CD4-positive, alpha-beta T cell (primary cell): ENCODE data around the gene USP3. TPM values are rescaled to one million over a fixed set of nuclear protein-coding genes. Genes with fewer than 3 reads are reported as not detected.

ENCODE experiments used
- ATAC-seq: fragments of 200-7000 bp; cut with Tn5 transposase; one replicate; pipeline ENCODE4 v1.10.0; 2022; ENCODE audit warnings: mild to moderate bottlenecking; ENCODE audit not compliant: poor library complexity
- CTCF ChIA-PET: fragments of 350-600 bp; sonication (Branson Sonifier 250); formaldehyde crosslinking; loops from one replicate; lab custom pipeline; 2021; ENCODE audit warnings: antibody characterized with exemption, inconsistent platforms; lab: Charles Lee
- POLR2A ChIA-PET: fragments of 350-600 bp; sonication (Branson Sonifier 250); formaldehyde crosslinking; loops from one replicate; lab custom pipeline; 2021; ENCODE audit warnings: antibody characterized with exemption, inconsistent platforms; lab: Charles Lee
- DNase-seq, 14 experiments: peaks; one replicate each; pipeline ENCODE4 v3.0.0-alpha.2; 2013 to 2020; ENCODE audit warnings: mixed read lengths in 2 of 14
- H3K27ac ChIP-seq, 2 donors: one replicate each; pipeline versions ENCODE4 v1.5.1 to v1.7.0; 2013; ENCODE audit warnings: low read length in 2 of 2, low read depth in 1 of 2, mild to moderate bottlenecking in 1 of 2
- H3K27me3 ChIP-seq, 2 experiments: 1 replicate in 1 of 2; 2 replicates in 1 of 2; pipeline versions ENCODE4 v1.6.1 to v1.7.0; 2013; ENCODE audit warnings: low read length in 2 of 2, control low read depth in 1 of 2, mild to moderate bottlenecking in 1 of 2, moderate library complexity in 1 of 2; ENCODE audit not compliant: insufficient read depth in 2 of 2, control insufficient read depth in 1 of 2
- H3K36me3 ChIP-seq: one replicate; pipeline ENCODE4 v1.6.1; 2013; ENCODE audit warnings: low read length, control low read depth; ENCODE audit not compliant: insufficient read depth
- H3K4me1 ChIP-seq: one replicate; pipeline ENCODE4 v1.6.1; 2013; ENCODE audit warnings: low read length, control low read depth; ENCODE audit not compliant: insufficient read depth
- H3K4me3 ChIP-seq: one replicate; pipeline ENCODE4 v1.5.1; 2013; ENCODE audit warnings: mild to moderate bottlenecking, low read length, moderate library complexity
- H3K9me3 ChIP-seq, 2 experiments: 1 replicate in 1 of 2; 2 replicates in 1 of 2; pipeline versions ENCODE4 v1.6.1 to v1.7.0; 2013; ENCODE audit warnings: low read length in 2 of 2, mild to moderate bottlenecking in 2 of 2, control low read depth in 1 of 2, moderate library complexity in 1 of 2; ENCODE audit not compliant: control insufficient read depth in 1 of 2, insufficient read depth in 1 of 2
- H3K27ac Mint-ChIP-seq: one replicate; pipeline ENCODE4 v1.8.0; 2020; ENCODE audit warnings: mixed read lengths
- H3K27me3 Mint-ChIP-seq: one replicate; pipeline ENCODE4 v1.8.0; 2021; ENCODE audit warnings: mixed read lengths
- H3K36me3 Mint-ChIP-seq: one replicate; pipeline ENCODE4 v1.8.0; 2021; ENCODE audit warnings: low read depth, mixed read lengths
- H3K4me1 Mint-ChIP-seq: one replicate; pipeline ENCODE4 v1.8.0; 2021; ENCODE audit warnings: low read depth, mixed read lengths
- H3K4me3 Mint-ChIP-seq: one replicate; pipeline ENCODE4 v1.8.0; 2020; ENCODE audit warnings: mild to moderate bottlenecking, mixed read lengths
- H3K9me3 Mint-ChIP-seq: one replicate; pipeline ENCODE4 v1.8.0; 2020; ENCODE audit warnings: mixed read lengths
- intact Hi-C, 2 experiments: fragments of 100-400 bp; cut with DNase I in 1 of 2; cut with micrococcal nuclease in 1 of 2; formaldehyde crosslinking; loops; one replicate each; pipeline versions ENCODE4 v1.15.1 to v1.9.0; 2023 to 2025; cut with DNase I, micrococcal nuclease
- total RNA-seq, 174 experiments: library from RNA in 2 of 174; stranded (reverse) in 2 of 174; gene quantifications; one replicate each; pipeline ENCODE4 v1.2.3 and lab custom pipeline; 2021 to 2026
- TF ChIP-seq, protein P1 (sequence below): fragments of 200-600 bp; IDR thresholded peaks from one replicate; pipeline ENCODE4 v1.8.0; 2022; ENCODE audit warnings: antibody characterized with exemption, mild to moderate bottlenecking

USP3 gene
- total RNA-seq, 2 experiments from 2014 or later = 280 to 282 TPM

- Mint-ChIP-seq H3K9me3 (no peaks in the 10 kb centered on the region), H3K36me3 (peaks cover 88% of the 10 kb centered on the region), H3K27me3 (no peaks in the 10 kb centered on the region), H3K4me1 (peaks cover 23% of the 10 kb centered on the region), H3K27ac (peak overlapping the region; percentile 18), H3K4me3 (no peak overlapping the region)
- Histone ChIP-seq H3K4me1 (no peaks in the 10 kb centered on the region), H3K27ac (no peak overlapping the region), H3K4me3 (no peak overlapping the region), H3K27me3 (no peaks in the 10 kb centered on the region), H3K9me3 (no peaks in the 10 kb centered on the region), H3K36me3 (peaks cover 88% of the 10 kb centered on the region)
- ChIA-PET CTCF (interaction anchor here (1.9 kb wide), 1 partner anchor 107 kb away, joined by 5 read pairs; no protein-coding TSS in a partner anchor), POLR2A (no interaction called here)
- DNase-seq (no peak), ATAC-seq (no peak)
- TF ChIP-seq, protein P1, sequence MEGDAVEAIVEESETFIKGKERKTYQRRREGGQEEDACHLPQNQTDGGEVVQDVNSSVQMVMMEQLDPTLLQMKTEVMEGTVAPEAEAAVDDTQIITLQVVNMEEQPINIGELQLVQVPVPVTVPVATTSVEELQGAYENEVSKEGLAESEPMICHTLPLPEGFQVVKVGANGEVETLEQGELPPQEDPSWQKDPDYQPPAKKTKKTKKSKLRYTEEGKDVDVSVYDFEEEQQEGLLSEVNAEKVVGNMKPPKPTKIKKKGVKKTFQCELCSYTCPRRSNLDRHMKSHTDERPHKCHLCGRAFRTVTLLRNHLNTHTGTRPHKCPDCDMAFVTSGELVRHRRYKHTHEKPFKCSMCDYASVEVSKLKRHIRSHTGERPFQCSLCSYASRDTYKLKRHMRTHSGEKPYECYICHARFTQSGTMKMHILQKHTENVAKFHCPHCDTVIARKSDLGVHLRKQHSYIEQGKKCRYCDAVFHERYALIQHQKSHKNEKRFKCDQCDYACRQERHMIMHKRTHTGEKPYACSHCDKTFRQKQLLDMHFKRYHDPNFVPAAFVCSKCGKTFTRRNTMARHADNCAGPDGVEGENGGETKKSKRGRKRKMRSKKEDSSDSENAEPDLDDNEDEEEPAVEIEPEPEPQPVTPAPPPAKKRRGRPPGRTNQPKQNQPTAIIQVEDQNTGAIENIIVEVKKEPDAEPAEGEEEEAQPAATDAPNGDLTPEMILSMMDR = no peak
- intact Hi-C loops = loop anchor here in 1 of 2 experiments (2.0 to 5.0 kb wide), 2 partner anchors 15 to 74 kb away; no protein-coding TSS in a partner anchor
Observed at GRCh38 chr15:63573533-63573932, 69.1 kb downstream of the USP3 start.

GRCh38 chr15:63575312-63575711, 70.9 kb downstream of the USP3 start:
- Histone ChIP-seq H3K27ac (no peak overlapping the region), H3K36me3 (peaks cover 82% of the 10 kb centered on the region), H3K9me3 (no peaks in the 10 kb centered on the region), H3K4me1 (no peaks in the 10 kb centered on the region), H3K27me3 (no peaks in the 10 kb centered on the region), H3K4me3 (no peak overlapping the region)
- no peak overlapping the region for H3K4me3 Mint-ChIP-seq
- ATAC-seq (no peak), DNase-seq (no peak)
- peaks cover 27% of the 10 kb centered on the region for H3K4me1 Mint-ChIP-seq
- H3K36me3 Mint-ChIP-seq = peaks cover 88% of the 10 kb centered on the region
- H3K9me3 Mint-ChIP-seq = no peaks in the 10 kb centered on the region
- intact Hi-C loops = no loop called here
- ChIA-PET POLR2A (interaction anchor here (1.1 kb wide), 1 partner anchor 24 kb away, joined by 3 read pairs; no protein-coding TSS in a partner anchor), CTCF (interaction anchor here (1.0 kb wide), 1 partner anchor 33 kb away, joined by 3 read pairs; no protein-coding TSS in a partner anchor)
- H3K27me3 Mint-ChIP-seq = no peaks in the 10 kb centered on the region
- TF ChIP-seq, protein P1 = no peak
- no peak overlapping the region for H3K27ac Mint-ChIP-seq

DNA sequence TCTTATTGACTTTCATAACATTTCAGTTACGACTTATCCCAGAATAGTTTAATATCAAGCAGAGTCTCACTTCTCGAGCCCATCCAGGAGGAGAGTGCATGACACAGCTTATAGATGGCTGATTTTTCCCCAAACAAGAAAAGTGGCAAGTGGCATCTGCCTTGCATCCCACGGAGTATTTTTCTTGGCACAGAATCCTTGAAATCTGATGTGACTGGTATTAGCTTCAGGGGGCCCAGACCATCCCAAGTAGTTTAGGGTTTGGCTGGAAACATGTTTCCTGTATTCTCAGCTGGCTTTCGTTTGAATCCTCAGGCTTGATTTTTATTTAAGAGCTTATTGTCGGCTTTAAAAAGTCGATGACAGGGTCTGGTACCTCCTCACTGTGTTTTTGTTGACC, 72.0 kb downstream of the USP3 start:
- Histone ChIP-seq H3K27ac (no peak overlapping the region), H3K27me3 (no peaks in the 10 kb centered on the region), H3K9me3 (no peaks in the 10 kb centered on the region), H3K4me1 (no peaks in the 10 kb centered on the region), H3K36me3 (peaks cover 76% of the 10 kb centered on the region), H3K4me3 (no peak overlapping the region)
- DNase-seq (no peak), ATAC-seq (no peak)
- Mint-ChIP-seq H3K9me3 (no peaks in the 10 kb centered on the region), H3K4me1 (peaks cover 27% of the 10 kb centered on the region), H3K27me3 (no peaks in the 10 kb centered on the region), H3K36me3 (peaks cover 85% of the 10 kb centered on the region), H3K4me3 (no peak overlapping the region), H3K27ac (peak overlapping the region; percentile 27)
- intact Hi-C loops = no loop called here
- CTCF ChIA-PET = interaction anchor here (0.7 kb wide), 2 partner anchors 96 to 315 kb away, joined by 3 to 4 read pairs; no protein-coding TSS in a partner anchor
- POLR2A ChIA-PET = interaction anchor here (0.8 kb wide), 1 partner anchor 73 kb away, joined by 3 read pairs; no protein-coding TSS in a partner anchor
- TF ChIP-seq, protein P1 = no peak
